Daoy (cell line): ENCODE data around the gene PFDN5. TPM values are rescaled to one million over a fixed set of nuclear protein-coding genes. Genes with fewer than 3 reads are reported as not detected.
"Not testable (repeated sequence)": the region's sequence is repeated elsewhere in the genome, so short reads cannot be mapped to it uniquely, and the experiment has no call there.

ENCODE experiments used
- DNase-seq: peaks from one replicate; pipeline ENCODE4 v3.0.0-alpha.2; 2015; ENCODE audit warnings: low read depth
- total RNA-seq: library from RNA; depleted of rRNA; stranded (reverse); fragments of >200 nt; shearing (Covaris generic); gene quantifications from 2 replicates; pipeline ENCODE4 v1.2.3, GENCODE V29; 2014

Gene PFDN5
- total RNA-seq, 1 experiment from 2014 or later = 480 TPM

DNA sequence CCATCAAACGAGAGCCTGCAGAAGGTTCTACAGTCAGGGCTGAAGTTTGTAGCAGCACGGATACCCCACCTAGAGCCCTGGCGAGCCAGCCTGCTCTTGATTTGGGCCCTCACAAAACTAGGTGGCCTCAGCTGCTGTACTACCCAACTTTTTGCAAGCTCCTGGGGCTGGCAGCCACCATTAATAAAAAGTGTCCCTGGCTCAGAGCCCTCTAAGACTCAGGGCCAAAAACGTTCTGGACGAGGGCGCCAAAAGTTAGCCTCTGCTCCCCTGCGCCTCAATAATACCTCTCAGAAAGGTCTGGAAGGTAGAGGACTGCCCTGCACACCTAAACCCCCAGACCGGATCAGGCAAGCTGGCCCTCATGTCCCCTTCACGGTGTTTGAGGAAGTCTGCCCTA is 8.9 kb upstream of the PFDN5 start:
- DNase-seq = no peak

DNA sequence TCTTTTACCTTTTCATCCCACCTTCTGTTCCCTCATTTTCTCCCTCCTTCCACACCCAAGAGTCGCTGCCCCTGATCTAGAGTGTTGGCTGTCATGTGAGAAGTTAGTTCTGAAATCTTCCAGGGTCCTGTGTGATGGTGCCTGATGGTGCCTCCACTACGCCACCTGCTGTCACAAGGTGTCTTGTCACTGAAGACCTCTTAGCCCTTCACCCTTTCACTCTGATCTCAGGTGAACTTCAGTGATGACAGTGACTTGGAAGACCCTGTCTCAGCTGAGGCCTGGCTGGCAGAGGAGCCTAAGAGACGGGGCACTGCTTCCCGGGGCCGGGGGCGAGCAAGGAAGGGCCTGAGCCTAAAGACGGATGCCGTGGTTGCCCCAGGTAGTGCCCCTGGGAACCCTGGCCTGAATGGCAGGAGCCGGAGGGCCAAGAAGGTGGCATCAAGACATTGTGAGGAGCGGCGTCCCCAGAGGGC is 7.6 kb upstream of the PFDN5 start:
- peak; percentile 61 for DNase-seq

DNA sequence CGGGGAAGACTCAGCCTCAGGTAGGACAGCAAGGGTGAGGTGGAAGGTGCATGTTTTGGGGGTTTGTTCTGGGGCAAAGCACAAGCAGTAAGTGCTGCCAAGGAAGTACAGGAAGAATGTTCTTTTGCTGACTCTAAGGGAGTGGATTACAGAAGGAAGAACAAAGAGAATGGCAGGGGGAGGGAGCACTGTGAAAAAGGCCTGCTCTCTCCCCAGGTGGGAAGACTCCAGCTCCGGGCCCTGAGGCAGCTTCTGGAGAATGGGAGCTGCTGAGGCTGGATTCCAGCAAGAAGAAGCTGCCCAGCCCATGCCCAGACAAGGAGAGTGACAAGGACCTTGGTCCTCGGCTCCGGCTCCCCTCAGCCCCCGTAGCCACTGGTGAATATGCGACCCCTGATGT is 7.0 kb upstream of the PFDN5 start:
- DNase-seq = no peak

DNA sequence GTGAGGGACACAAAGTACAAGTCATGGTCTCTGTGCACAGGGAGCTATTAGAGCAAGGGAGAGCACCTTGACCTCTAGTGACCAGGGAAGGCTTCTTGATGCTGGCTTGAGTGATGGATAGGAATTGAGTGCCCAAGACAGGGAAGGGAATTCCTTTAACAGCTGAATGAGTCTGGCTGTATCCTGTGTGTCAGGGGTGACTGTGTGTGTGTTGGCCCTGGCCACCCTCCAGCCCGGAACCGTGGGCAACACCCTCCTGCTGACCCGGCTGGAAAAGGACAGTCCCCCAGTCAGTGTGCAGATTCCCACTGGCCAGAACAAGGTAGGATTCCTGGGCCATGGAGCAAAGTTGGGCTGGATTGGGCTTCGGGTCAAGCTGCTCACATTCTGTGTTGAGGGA is 5.5 kb upstream of the PFDN5 start:
- DNase-seq = peak; percentile 47

DNA sequence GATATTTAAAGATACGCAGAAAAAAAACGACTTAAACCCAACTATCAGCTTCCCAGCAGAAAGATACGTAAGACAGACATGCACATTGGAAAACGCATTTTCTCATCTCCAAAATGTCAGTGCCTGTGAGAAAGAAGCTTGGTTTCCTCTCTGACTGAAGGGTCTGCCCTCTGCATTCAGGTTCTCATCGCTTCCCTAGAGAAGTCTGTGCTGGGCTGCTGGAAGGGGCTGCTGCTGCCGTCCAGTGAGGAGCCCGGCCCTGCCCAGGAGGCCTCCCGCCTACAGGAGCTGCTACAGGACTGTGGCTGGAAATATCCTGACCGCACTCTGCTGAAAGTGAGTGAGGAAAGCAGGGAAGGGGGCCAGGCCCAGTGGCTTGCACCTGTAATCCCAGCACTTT is 4.7 kb upstream of the PFDN5 start:
- DNase-seq = no peak

DNA sequence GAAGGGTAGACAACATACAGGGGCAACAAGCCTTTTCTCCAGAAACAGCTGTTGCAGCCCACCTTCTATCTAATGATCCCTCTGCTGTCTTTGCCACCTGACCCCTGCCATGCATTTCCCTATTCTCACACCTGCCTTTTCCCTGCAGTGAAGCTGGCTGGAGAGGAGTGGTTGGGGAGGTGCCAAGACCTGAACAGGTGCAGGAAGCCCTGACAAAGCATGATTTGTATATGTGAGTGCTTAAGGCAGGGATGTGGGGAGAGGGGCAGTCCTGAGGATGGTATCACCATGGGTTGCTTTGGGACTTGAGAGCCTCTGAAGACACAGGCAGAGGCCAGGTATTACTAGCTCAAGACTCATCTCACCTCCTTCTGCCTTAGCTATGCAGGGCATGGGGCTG is 2.9 kb upstream of the PFDN5 start:
- DNase-seq = no peak

DNA sequence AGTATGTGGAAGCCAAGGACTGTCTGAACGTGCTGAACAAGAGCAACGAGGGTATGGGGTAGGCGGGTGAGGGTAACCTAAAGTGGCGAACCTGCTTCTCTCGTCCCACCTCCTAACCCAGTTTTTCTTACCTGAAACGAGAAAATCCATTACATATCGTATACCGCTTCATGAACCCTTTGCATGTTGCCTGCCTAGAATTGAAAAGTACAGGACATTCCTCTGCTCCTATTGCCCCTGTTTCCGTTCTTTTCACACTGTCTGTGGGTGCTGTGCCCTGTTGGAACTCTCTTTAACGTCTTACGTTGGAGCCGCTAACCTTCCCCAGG is 513 bp downstream of the PFDN5 start:
- no peak for DNase-seq

DNA sequence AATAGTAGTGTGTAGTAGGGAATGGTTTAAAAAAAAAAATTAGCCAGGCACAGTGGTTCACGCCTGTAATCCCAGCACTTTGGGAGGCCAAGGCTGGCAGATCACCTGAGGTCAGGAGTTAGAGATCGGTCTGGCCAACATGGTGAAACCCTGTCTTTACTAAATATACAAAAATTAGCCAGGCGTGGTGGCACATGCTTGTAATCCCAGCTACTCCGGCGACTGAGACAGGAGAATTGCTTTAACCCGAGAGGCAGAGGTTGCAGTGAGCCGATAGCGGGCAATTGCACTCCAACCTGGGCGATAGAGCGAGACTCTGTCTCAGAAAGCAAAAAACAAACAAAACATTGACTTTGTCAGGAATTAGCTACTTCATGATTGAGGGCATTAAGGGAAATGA is 1.8 kb downstream of the PFDN5 start:
- not testable (repeated sequence) for DNase-seq

DNA sequence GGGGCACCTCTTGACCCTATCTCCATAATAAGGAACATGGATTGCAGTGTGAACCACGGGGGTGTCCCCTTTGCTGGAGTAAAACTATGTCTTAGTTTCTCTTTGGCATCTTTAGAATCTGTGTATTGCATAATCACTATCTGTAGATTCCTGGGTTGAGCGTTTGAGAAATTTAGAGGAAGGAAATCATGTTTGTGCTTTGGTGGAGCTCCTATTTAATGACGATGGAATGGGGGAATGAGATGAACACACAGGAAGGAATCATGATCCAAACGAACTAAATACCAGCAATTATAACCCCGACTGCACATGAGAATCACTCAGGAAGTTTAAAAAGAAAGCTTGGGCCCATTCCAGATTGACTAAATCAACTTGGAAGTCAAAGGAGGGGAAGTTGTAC is 2.8 kb downstream of the PFDN5 start:
- no peak for DNase-seq

DNA sequence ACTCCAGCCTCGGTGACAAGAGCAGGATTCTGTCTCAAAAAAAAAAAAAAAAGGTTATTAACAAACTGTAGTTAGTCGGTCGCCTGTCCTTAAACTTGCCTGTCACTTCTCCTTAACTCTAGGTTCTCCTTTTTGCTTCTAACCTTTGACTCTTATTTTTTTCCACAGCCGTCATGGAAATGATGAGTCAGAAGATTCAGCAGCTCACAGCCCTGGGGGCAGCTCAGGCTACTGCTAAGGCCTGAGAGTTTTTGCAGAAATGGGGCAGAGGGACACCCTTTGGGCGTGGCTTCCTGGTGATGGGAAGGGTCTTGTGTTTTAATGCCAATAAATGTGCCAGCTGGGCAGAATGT is 3.7 kb downstream of the PFDN5 start:
- peak; percentile 64 for DNase-seq

DNA sequence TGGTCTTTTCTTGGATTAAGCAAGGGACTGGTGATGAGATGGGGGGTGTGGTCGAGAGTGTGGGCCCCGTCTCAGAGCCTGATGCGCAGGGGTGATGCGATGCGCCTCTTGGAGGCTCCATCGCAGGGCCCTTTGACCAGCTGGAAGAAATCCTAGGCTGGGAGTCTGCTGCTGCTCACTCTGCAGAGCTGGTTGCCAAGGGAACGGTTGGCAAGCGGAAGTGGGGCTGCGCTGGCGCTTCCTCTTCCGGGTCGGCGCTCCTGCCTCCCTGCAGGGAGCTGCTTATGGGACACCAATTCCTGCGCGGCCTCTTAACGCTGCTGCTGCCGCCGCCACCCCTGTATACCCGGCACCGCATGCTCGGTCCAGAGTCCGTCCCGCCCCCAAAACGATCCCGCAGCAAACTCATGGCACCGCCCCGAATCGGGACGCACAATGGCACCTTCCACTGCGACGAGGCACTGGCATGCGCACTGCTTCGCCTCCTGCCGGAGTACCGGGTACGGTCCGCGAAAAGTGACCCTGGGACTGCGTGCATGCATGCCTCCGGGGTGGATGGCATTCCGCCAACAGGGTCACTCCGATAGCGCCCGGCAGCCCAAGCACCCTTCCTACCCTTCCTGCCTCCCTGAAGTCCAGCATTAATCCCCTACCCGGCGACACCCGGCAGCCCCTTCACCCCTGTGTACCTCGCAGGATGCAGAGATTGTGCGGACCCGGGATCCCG is 4.3 kb downstream of the PFDN5 start, which contains the start of gene MYG1:
Gene MYG1, plus strand, starts transcription at position 242 of the 727 bp plus-strand sequence. Its CDS starts 43 bp downstream, at position 285.
- DNase-seq = peak; percentile 94

DNA sequence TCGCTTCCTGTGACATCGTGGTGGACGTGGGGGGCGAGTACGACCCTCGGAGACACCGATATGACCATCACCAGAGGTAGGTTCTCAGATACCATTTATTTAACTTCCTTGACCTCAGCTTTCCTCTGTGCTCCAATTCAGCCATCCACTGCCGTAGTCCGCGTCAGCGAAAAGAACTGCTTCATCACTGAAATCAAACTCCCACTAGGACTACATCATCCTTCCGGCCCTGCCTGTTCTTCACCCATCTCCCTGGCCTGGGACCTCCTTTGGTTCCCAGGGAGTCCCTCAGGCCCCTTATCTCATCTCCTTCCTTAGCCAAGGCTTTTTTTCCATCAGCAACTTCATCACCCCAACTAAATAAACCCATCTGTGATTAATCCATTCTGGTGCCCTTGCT is 4.8 kb downstream of the PFDN5 start:
- DNase-seq = peak; percentile 55

DNA sequence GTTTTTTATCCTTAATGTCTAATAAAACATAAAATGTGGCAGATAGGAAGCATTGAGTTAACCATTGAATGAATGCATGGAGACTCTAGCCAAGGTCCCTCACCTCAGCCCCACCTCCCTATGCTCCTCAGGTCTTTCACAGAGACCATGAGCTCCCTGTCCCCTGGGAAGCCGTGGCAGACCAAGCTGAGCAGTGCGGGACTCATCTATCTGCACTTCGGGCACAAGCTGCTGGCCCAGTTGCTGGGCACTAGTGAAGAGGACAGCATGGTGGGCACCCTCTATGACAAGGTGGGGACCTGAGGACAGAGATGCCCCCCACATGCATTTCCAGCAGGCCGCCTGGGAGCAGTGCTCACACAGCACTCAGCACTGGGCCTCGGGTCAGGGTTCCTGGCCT is 7.6 kb downstream of the PFDN5 start:
- no peak for DNase-seq

DNA sequence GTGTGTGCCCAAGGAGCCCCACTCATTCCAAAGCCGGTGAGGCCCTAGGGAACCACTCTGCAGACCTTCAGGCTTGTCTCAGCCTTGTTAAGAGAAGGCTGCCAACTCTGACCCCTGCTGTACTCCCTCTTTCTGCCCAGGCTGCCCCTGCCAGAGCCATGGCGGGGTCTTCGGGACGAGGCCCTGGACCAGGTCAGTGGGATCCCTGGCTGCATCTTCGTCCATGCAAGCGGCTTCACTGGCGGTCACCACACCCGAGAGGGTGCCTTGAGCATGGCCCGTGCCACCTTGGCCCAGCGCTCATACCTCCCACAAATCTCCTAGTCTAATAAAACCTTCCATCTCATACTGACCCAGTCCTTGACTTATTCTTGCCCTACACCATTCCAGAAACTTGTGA is 11.5 kb downstream of the PFDN5 start:
- DNase-seq = no peak

DNA sequence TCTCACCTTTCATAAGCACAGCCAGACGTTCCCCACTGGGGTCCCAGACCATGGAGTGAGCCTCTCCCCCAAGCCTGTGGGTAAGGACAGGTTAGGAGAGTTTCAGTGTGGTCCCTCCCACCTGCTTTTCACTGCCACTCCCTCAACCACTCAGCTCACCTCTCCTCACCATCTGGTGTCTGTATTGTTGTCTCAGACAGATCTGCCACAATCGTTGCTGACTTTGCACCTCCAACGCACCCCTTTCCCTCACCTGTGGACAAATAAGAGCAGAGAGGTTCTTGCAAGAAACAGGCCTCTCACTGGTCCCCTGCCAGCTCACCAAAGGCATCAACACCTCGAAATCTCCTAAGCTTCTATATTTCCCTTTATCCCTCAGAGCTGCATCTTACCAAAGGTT is 12.9 kb downstream of the PFDN5 start:
- DNase-seq = no peak

DNA sequence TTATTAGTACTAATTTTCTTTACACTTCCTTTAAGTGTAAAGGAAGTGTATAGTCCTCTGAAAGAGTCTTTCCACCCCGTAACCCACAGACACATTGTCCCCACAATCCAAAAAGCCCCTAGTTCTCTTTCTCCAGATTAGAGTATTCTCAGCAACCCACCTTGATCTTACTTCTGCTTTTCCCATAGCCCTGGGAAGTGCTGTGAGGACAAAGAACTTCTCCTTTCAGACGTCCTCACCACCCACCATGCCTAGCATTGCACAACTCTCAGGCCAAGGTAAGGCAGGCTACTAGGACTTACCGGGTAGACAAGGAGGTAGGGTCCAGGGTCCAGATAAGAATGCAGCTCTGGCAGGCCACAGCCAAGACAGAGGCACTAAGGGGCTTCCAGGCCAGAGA is 18.7 kb downstream of the PFDN5 start:
- DNase-seq = no peak

DNA sequence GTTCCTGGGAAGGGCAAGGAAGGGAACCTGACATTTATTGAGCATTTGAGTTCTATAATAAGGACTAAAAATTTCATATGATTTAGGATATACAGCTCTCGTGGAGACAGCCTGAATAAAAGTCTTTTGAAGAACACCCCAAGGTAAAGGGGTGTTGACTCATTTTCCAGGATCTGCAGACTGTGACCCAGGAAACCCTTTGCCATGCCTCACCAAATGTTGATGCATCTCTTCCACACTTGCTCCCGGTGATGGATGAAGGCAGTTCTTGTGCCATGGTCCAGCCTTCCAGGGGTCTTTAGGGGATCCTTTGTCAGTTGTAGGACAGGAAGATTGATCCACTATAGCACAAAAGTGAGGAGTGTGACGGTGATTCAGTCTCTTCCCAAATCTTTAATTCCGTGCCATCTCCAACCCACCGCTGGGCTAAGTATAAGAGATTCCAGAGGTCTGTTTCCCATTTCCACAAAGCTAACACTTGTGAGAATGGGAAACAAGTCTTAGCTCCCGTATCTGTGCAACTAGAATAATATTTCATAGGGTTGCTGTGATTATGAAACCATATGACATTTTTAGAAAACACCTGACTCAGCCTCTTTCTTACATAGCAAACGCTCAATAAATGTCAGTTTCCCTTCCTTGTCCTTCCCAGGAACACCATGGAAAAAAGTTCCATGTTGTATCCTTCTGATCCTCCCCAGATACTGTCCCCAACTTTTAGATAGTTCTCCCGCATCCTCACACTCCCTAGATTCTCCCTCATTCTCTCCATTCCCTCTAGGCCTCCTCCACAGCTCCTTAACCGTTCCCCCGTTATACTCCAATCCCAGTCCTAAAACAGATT is 25.2 kb downstream of the PFDN5 start:
- DNase-seq = no peak

DNA sequence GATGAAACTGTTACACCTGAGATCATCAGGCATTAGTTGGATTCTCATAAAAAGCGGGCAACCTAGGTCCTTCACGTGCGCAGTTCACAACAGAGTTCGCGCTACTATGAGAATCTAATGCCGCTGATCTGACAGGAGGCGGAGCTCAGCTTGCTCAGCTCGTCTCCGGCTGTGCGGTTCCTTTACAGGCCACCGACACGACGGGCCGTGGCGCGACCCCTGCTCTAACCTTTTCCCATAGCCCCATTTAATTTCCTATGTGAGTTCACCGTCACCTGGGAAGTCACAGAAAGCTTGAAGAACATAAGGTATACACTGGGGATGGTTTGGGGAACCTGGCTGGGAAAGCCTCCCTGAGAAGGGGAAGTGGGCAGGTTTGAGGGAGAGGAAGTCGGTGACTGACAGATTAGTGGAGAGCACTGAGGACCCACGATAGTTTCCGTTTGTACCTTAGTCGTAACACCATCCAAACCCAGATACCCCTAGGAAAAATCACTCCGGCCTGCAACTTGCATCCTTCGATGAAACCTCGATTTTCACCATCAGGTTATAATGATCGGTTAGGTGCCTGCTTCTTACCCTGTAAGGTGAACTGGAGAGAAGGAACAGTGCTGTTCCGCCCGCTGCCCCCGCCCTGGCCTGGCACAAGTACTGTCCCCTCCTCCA is 28.9 kb downstream of the PFDN5 start:
- no peak for DNase-seq

DNA sequence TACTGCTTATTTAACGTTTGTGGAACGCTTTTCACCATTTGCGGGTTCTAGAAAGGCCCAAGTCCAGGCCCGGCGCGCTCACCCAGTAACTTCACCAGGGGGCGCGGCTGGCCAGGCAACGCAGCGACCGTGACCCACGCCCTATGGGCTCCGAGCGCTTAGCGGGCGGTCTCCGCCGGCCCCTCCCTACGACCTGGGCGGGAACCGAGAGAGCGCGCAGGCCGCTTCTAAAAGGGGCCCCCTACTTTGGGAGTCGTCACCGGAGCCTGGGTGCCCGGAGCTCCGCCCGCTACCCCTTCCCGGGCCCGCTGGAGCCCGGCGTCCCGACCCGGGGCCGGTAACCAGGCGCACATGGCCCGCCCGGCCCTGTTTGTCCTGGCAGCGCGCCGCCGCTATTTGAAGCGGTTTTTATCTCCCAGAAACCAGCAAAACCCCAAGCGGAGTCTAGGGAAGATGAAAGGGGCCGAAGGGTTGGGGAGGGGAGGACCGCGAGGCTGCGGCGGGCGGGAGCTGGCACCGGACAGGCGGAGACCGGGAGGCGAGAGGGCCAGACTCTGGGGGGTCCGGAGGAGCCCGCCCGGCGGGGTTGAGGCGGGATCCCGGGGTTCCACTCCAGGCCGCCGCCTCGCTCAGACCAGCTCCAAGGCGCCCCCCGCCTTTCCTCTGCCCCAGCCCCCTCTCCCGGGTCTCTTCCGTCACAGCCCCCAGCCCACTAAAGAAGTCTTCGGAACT is 29.6 kb downstream of the PFDN5 start:
- DNase-seq = peak; percentile 96

DNA sequence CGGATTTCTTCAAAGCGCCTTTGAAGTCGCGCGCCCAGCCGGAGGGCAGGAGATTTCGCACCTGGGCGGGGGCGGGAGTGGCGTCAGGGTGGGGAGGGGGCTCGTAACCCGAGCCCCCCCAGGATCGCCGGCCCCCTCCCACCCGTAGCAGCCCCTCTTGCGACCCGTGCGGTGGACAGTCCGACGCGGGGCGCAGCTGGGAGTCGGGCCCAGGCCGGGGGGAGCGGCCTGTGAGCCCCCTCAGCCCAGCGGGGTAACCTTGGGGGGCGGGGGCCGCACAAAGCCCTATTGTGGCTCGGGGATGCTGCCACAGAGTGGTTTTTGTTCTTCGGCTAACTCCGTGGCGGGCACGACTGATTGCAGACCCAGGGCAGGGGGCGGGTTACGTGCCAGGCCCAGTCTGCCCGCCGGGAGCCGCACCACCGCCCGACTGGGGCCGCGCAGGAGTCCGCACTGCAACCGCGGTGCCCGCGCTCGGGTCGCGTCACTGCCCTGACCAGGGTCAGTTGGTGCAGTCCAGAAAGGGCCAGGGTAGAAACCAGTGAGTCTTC is 30.2 kb downstream of the PFDN5 start:
- no peak for DNase-seq

DNA sequence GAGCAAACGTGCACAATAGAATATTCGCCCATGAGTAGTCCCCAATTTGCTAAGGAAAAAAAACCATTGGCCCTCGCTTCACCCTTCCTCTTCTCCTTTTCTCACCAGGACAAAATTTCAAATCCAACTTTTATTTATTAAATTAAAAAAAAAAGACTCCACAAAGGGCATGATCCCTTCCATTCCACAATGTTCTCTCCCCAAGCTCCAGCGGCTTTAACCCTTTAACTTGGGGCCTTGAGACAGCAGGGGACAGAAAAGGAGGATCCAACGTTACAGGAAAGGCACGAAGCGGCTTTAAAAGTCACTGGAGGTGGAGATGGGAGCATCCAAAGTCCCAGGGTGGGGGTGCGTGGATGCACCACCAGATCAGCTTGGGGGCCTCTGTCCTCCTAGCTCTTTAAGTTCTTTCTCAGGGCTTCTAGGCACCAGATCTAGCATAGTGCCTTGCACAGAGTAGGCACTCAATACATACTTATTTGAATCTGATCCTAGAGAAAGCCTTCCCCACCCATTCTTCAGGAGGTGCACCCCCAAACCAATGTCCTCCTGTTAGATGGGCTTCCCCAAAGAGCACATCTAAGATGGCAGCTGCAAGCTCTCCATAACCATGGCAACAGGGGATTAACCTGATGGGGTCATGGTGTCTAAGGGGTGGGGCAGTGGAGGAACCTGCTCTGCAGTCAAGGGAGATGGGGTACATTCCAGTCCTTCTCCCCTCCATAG is 31.3 kb downstream of the PFDN5 start:
- no peak for DNase-seq
